A673 (cell line): ENCODE measurements around the gene AOX1.

Experiments
- CTCF ChIP-seq: fragments of 300-800, 200-600 bp; sonication (generic); conservative IDR thresholded peaks from 2 replicates; pipeline ENCODE4 v1.5.1; 2017; ENCODE audit warnings: low read depth, mild to moderate bottlenecking, antibody characterized with exemption, low read length, moderate library complexity, mixed read lengths
- EZH2 ChIP-seq: fragments of 200-600 bp; sonication (generic); IDR thresholded peaks from 2 replicates; pipeline ENCODE4 v1.6.1; 2017; ENCODE audit warnings: borderline replicate concordance, low read depth, mild to moderate bottlenecking, mixed read lengths, antibody characterized with exemption, low read length; ENCODE audit not compliant: poor library complexity, severe bottlenecking

- no peak for TF ChIP-seq CTCF
- no peak for TF ChIP-seq EZH2
Observed at GRCh38 chr2:200667413-200667812, 81.6 kb downstream of the AOX1 start.
